ENCODE measurements around the gene ABHD17A.

GRCh38 chr19:1918975-1919374, 33.7 kb upstream of the ABHD17A start:
- TF ChIP-seq, protein P1, sequence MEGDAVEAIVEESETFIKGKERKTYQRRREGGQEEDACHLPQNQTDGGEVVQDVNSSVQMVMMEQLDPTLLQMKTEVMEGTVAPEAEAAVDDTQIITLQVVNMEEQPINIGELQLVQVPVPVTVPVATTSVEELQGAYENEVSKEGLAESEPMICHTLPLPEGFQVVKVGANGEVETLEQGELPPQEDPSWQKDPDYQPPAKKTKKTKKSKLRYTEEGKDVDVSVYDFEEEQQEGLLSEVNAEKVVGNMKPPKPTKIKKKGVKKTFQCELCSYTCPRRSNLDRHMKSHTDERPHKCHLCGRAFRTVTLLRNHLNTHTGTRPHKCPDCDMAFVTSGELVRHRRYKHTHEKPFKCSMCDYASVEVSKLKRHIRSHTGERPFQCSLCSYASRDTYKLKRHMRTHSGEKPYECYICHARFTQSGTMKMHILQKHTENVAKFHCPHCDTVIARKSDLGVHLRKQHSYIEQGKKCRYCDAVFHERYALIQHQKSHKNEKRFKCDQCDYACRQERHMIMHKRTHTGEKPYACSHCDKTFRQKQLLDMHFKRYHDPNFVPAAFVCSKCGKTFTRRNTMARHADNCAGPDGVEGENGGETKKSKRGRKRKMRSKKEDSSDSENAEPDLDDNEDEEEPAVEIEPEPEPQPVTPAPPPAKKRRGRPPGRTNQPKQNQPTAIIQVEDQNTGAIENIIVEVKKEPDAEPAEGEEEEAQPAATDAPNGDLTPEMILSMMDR (IDR thresholded peaks at IDR 0.05; ENCODE audit: low read length) = no peak
- no peak for TF ChIP-seq EZH2 (optimal IDR thresholded peaks at IDR 0.05; ENCODE audit: low read depth, low read length)
